ENCODE data around the gene CA11. TPM values are rescaled to one million over a fixed set of nuclear protein-coding genes. Genes with fewer than 3 reads are reported as not detected.

Gene CA11
- total RNA-seq, 1 donor from 2014 or later: 9.1 TPM

DNA sequence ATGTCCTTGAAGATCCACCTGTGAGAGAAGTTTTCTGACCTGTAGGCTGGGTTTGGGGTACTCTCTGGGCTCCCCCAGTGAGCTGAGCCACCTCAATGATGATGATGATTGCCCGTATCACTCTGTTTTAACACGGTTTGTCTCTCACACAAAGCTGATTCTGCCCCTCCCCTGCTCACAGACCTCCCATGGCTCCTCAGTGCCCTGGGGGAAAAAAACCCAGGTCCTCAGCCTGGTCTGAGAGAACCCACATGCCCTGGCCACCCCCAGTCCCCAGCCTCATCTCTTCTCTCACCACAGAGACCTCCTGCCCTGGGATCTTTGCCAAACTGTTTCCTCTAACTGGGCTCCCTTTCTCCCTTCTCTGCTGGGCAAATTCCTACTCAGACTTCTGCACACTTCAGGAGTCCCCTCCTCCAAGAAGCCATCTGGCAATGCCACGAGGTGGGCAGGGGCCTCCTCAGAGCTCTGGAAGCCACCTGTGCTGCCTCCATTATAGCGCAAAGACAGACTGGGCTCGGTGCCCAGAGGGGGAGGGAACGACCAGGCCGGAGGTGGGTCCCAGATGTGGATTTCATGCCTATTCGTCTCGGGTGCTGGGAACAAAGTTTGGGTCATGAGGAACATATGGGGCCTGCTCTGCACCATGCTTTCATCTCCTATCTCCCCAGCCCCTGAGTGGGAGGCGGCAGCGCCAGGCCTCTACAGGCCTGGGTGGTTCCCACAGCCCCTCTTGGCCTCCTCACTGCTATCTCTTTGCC is 8.5 kb upstream of the CA11 start:
- TF ChIP-seq, protein P1, sequence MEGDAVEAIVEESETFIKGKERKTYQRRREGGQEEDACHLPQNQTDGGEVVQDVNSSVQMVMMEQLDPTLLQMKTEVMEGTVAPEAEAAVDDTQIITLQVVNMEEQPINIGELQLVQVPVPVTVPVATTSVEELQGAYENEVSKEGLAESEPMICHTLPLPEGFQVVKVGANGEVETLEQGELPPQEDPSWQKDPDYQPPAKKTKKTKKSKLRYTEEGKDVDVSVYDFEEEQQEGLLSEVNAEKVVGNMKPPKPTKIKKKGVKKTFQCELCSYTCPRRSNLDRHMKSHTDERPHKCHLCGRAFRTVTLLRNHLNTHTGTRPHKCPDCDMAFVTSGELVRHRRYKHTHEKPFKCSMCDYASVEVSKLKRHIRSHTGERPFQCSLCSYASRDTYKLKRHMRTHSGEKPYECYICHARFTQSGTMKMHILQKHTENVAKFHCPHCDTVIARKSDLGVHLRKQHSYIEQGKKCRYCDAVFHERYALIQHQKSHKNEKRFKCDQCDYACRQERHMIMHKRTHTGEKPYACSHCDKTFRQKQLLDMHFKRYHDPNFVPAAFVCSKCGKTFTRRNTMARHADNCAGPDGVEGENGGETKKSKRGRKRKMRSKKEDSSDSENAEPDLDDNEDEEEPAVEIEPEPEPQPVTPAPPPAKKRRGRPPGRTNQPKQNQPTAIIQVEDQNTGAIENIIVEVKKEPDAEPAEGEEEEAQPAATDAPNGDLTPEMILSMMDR (IDR thresholded peaks at IDR 0.05): no peak
- Mint-ChIP-seq H3K27ac (ENCODE audit: unreplicated experiment) (no peak overlapping the region), H3K9me3 (ENCODE audit: low read depth) (peaks cover 3% of the 10 kb centered on the region), H3K4me1 (ENCODE audit: low read depth) (peaks cover 14% of the 10 kb centered on the region), H3K4me3 (ENCODE audit: unreplicated experiment) (no peak overlapping the region), H3K36me3 (ENCODE audit: low read depth) (peaks cover 2% of the 10 kb centered on the region), H3K27me3 (ENCODE audit: low read depth) (no peaks in the 10 kb centered on the region)
- DNase-seq (ENCODE audit: low spot score): no peak

DNA sequence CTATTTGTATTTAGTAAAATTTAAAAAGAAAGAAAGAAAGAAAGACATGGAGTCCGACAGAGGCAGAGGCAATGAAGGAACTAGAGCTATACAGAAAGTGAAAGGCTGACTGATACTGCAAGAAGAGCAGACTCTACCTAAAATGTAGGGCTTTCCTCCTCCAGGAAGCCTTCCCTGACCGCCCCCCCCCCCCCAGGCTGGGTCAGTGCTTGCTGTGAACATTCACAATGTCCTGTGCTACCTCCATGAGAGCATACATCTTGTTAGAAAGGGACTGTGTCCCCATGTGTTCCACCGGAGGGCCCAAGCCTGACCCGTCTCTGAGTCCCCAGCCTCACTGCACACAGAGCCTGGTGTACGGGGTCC is 5.7 kb upstream of the CA11 start:
- peaks cover 3% of the 10 kb centered on the region for H3K9me3 Mint-ChIP-seq (ENCODE audit: low read depth)
- no peak for DNase-seq (ENCODE audit: low spot score)
- no peak overlapping the region for H3K27ac Mint-ChIP-seq (ENCODE audit: unreplicated experiment)
- H3K36me3 Mint-ChIP-seq (ENCODE audit: low read depth): peaks cover 2% of the 10 kb centered on the region
- TF ChIP-seq, protein P1 (IDR thresholded peaks at IDR 0.05): no peak
- no peaks in the 10 kb centered on the region for H3K27me3 Mint-ChIP-seq (ENCODE audit: low read depth)
- peaks cover 19% of the 10 kb centered on the region for H3K4me1 Mint-ChIP-seq (ENCODE audit: low read depth)
- no peak overlapping the region for H3K4me3 Mint-ChIP-seq (ENCODE audit: unreplicated experiment)

DNA sequence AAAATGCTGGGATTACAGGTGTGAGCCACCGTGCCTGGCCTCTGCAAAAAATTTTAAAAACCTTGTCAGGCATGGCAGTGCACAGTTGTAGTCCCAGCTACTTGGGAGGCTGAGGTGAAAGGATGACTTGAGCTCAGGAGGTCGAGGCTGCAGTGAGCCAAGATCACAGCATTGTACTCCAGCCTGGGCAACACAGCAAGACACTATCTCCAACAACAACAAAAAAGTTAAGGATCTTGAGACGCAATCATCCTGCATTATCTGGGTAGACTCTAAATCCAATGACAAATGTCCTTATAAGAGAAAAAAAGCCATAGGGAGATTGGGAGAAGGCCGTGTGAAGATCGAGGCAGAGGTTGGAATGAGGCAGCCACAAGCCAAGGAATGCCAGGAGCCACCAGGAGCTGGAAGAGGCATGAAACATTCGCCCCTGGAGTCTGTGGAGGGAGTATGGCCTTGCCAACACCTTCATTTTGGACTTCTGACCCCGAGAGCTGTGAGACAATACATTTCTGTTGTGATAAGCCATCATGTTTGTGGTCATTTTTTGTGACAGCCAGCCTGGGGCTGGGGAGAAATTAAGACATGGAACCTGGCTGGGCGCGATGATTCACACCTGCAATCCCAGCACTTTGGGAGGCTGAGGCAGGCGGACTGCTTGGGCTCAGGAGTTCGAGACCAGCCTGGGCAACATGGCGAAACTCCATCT is 5.1 kb upstream of the CA11 start:
- no peak for DNase-seq (ENCODE audit: low spot score)
- TF ChIP-seq, protein P1 (IDR thresholded peaks at IDR 0.05): no peak
- Mint-ChIP-seq H3K36me3 (ENCODE audit: low read depth) (peaks cover 2% of the 10 kb centered on the region), H3K9me3 (ENCODE audit: low read depth) (peaks cover 3% of the 10 kb centered on the region), H3K4me3 (ENCODE audit: unreplicated experiment) (no peak overlapping the region), H3K27me3 (ENCODE audit: low read depth) (no peaks in the 10 kb centered on the region), H3K27ac (ENCODE audit: unreplicated experiment) (no peak overlapping the region), H3K4me1 (ENCODE audit: low read depth) (peaks cover 21% of the 10 kb centered on the region)

DNA sequence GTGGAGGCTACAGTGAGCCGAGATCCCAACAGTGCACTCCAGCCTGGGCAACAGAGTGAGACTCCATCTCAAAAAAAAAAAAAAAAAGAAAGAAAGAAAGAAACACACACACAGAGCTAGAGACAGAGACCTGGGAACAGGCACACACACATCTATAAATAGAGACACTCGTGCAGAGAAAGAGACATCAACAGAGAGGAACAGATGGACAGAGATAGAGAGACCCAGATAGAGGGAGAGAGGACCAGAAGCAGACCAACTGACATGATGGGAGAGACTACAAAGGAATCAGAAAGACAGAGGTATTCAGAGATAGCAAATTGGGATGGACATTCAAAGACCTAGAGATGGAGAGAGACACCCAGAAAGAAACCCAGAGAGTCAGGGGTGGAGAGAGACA is 2.1 kb upstream of the CA11 start:
- Mint-ChIP-seq H3K27me3 (ENCODE audit: low read depth) (no peaks in the 10 kb centered on the region), H3K27ac (ENCODE audit: unreplicated experiment) (no peak overlapping the region), H3K36me3 (ENCODE audit: low read depth) (peaks cover 2% of the 10 kb centered on the region), H3K4me1 (ENCODE audit: low read depth) (peaks cover 30% of the 10 kb centered on the region), H3K9me3 (ENCODE audit: low read depth) (peaks cover 3% of the 10 kb centered on the region), H3K4me3 (ENCODE audit: unreplicated experiment) (no peak overlapping the region)
- TF ChIP-seq, protein P1 (IDR thresholded peaks at IDR 0.05): no peak
- DNase-seq (ENCODE audit: low spot score): no peak

DNA sequence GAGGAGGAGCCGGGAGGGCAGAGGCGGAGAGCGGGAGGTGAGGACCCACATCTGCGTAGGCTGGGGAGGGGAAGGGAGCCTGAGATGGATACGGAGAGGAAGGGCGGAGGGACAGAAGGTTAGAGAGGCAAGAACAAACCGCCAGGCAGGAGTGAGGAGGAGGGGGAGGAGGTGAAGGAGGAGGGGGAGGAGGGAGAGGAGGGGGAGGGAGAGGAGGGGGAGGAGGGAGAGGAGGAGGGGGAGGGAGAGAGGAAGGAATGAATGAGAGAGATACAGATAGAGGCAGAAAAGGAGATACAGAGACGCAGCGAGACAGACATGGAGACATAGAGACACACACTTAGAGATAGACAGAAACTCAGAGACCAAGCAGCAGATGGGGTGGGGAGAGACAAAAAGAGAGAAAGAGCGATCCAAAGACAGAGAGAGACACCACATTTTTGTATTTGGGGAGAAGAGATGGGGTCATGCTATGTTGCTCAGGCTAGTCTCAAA is 782 bp upstream of the CA11 start:
- peaks cover 2% of the 10 kb centered on the region for H3K36me3 Mint-ChIP-seq (ENCODE audit: low read depth)
- peak overlapping the region; percentile 22 for H3K27ac Mint-ChIP-seq (ENCODE audit: unreplicated experiment)
- TF ChIP-seq, protein P1 (IDR thresholded peaks at IDR 0.05): no peak
- no peaks in the 10 kb centered on the region for H3K27me3 Mint-ChIP-seq (ENCODE audit: low read depth)
- H3K4me3 Mint-ChIP-seq (ENCODE audit: unreplicated experiment): peak overlapping the region; percentile 82
- DNase-seq (ENCODE audit: low spot score): no peak
- H3K4me1 Mint-ChIP-seq (ENCODE audit: low read depth): peaks cover 30% of the 10 kb centered on the region
- H3K9me3 Mint-ChIP-seq (ENCODE audit: low read depth): peaks cover 3% of the 10 kb centered on the region

Measured in chondrocyte (in vitro differentiated cells).